CD8-positive, alpha-beta memory T cell (primary cell): ENCODE measurements around the gene OR1E1. TPM values are rescaled to one million over a fixed set of nuclear protein-coding genes. Genes with fewer than 3 reads are reported as not detected.
"Not testable (repeated sequence)": the region's sequence is repeated elsewhere in the genome, so short reads cannot be mapped to it uniquely, and the experiment has no call there.

Source experiments
- CTCF ChIA-PET: fragments of 350-600 bp; sonication (Branson Sonifier 250); formaldehyde crosslinking; loops from one replicate; lab custom pipeline; 2021; ENCODE audit warnings: antibody characterized with exemption; lab: Charles Lee
- POLR2A ChIA-PET: fragments of 350-600 bp; sonication (Branson Sonifier 250); formaldehyde crosslinking; loops from one replicate; lab custom pipeline; 2021; ENCODE audit warnings: antibody characterized with exemption; lab: Charles Lee
- DNase-seq, 5 donors: peaks; one replicate each; pipeline versions ENCODE4 v3.0.0 to v3.0.0-alpha.2; 2020 to 2022; ENCODE audit warnings: mixed read lengths in 1 of 5
- H3K27ac ChIP-seq: one replicate; pipeline ENCODE4 v1.7.0; 2013; ENCODE audit warnings: low read depth, mild to moderate bottlenecking, low read length, moderate library complexity
- H3K27me3 ChIP-seq: 2 replicates; pipeline ENCODE4 v1.7.0; 2013; ENCODE audit warnings: low read length, mild to moderate bottlenecking; ENCODE audit not compliant: insufficient read depth, poor library complexity, severe bottlenecking
- H3K36me3 ChIP-seq: 2 replicates; pipeline ENCODE4 v1.7.0; 2013; ENCODE audit warnings: mild to moderate bottlenecking, low read length, moderate library complexity; ENCODE audit not compliant: insufficient read depth
- H3K4me1 ChIP-seq: 2 replicates; pipeline ENCODE4 v1.7.0; 2013; ENCODE audit warnings: mild to moderate bottlenecking, low read length, moderate library complexity; ENCODE audit not compliant: insufficient read depth
- H3K4me3 ChIP-seq: 2 replicates; pipeline ENCODE4 v1.7.0; 2013; ENCODE audit warnings: mild to moderate bottlenecking, low read length
- H3K9me3 ChIP-seq: 2 replicates; pipeline ENCODE4 v1.7.0; 2013; ENCODE audit warnings: mild to moderate bottlenecking, low read length
- H3K27ac Mint-ChIP-seq, 8 donors: one replicate each; pipeline ENCODE4 v1.8.0; 2020 to 2021; ENCODE audit warnings: mixed read lengths in 8 of 8, mild to moderate bottlenecking in 6 of 8, inconsistent platforms in 3 of 8, moderate library complexity in 3 of 8
- H3K27me3 Mint-ChIP-seq, 2 donors: one replicate each; pipeline ENCODE4 v1.8.0; 2020 to 2021; ENCODE audit warnings: mixed read lengths in 2 of 2, mild to moderate bottlenecking in 1 of 2, moderate library complexity in 1 of 2
- H3K36me3 Mint-ChIP-seq, 3 donors: one replicate each; pipeline ENCODE4 v1.8.0; 2020 to 2021; ENCODE audit warnings: mixed read lengths in 3 of 3, inconsistent platforms in 1 of 3, mild to moderate bottlenecking in 1 of 3
- H3K4me1 Mint-ChIP-seq, 3 donors: one replicate each; pipeline ENCODE4 v1.8.0; 2020 to 2021; ENCODE audit warnings: mixed read lengths in 3 of 3, inconsistent platforms in 1 of 3, mild to moderate bottlenecking in 1 of 3
- H3K4me3 Mint-ChIP-seq, 7 donors: one replicate each; pipeline ENCODE4 v1.8.0; 2020 to 2021; ENCODE audit warnings: mixed read lengths in 7 of 7, mild to moderate bottlenecking in 6 of 7, moderate library complexity in 4 of 7, inconsistent platforms in 2 of 7
- H3K9me3 Mint-ChIP-seq, 5 donors: one replicate each; pipeline ENCODE4 v1.8.0; 2020 to 2022; ENCODE audit warnings: mixed read lengths in 5 of 5, mild to moderate bottlenecking in 3 of 5, moderate library complexity in 2 of 5, inconsistent platforms in 1 of 5
- polyA plus RNA-seq: library from polyadenylated mRNA; unstranded; fragments of 300-500 nt; fragmentation: Illumina TruSeq; gene quantifications from one replicate; pipeline ENCODE4 v1.2.3, GENCODE V29; 2021
- total RNA-seq, 2 experiments: library from RNA; stranded (reverse); gene quantifications; one replicate each; pipeline ENCODE4 v1.2.3, GENCODE V29; 2021

OR1E1 gene, protein sequence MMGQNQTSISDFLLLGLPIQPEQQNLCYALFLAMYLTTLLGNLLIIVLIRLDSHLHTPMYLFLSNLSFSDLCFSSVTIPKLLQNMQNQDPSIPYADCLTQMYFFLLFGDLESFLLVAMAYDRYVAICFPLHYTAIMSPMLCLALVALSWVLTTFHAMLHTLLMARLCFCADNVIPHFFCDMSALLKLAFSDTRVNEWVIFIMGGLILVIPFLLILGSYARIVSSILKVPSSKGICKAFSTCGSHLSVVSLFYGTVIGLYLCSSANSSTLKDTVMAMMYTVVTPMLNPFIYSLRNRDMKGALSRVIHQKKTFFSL
- total RNA-seq (not detected), polyA plus RNA-seq (not detected)

GRCh38 chr17:3398310-3398709, at the start of gene OR1E1:
TSS of gene OR1E1 (minus strand) at chr17:3398410. CDS start at chr17:3398410, 0 bp downstream.
- H3K9me3 Mint-ChIP-seq, result peaks cover 0 to 3% (median 2%) of the 10 kb centered on the region in 5 donors
- ChIA-PET POLR2A (no interaction called here), CTCF (no interaction called here)
- Histone ChIP-seq H3K36me3 (no peaks in the 10 kb centered on the region), H3K27me3 (peaks cover 3% of the 10 kb centered on the region), H3K4me1 (no peaks in the 10 kb centered on the region), H3K27ac (no peak within 1 kb of the TSS), H3K4me3 (no peak within 1 kb of the TSS), H3K9me3 (no peaks in the 10 kb centered on the region)
- H3K4me1 Mint-ChIP-seq, result no peaks in the 10 kb centered on the region
- peaks cover 21 to 26% of the 10 kb centered on the region in 2 donors for H3K27me3 Mint-ChIP-seq
- DNase-seq, result no peak
- H3K36me3 Mint-ChIP-seq, result peaks cover 0 to 3% (median 0%) of the 10 kb centered on the region in 3 donors
- no peak within 1 kb of the TSS for H3K27ac Mint-ChIP-seq
- no peak within 1 kb of the TSS for H3K4me3 Mint-ChIP-seq

DNA sequence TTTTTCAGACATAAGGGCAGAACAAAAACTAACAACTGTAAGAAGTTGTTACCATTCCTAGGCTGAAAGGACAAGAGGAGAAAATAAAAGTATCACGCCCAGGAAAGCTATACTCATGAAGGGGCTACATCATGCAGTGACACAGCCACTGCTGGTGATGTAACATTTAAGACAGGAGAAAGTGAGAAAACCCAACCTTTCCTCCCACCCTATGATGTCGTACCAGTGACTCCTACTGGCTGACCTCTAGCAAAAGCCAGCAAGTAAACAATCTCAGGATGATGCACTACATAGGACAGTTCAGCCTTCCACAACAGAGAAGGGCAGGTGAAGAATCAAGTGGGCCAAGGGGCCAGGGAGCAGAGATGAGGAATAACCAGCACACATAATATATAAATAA, 49.4 kb upstream of the OR1E1 start:
- Mint-ChIP-seq H3K4me1 (no peaks in the 10 kb centered on the region), H3K4me3 (no peak overlapping the region), H3K27ac (peak overlapping the region in 1 of 8 donors; percentile 34), H3K9me3 (no peaks in the 10 kb centered on the region), H3K27me3 (peaks cover 11 to 52% of the 10 kb centered on the region in 2 donors), H3K36me3 (no peaks in the 10 kb centered on the region)
- peaks cover 4% of the 10 kb centered on the region for H3K27me3 ChIP-seq
- ChIA-PET POLR2A (interaction anchor here (0.6 kb wide), 1 partner anchor 18 kb away, joined by 3 read pairs; no protein-coding TSS in a partner anchor), CTCF (no interaction called here)
- no peak for DNase-seq
- H3K4me1 ChIP-seq, result no peaks in the 10 kb centered on the region
- H3K9me3 ChIP-seq, result no peaks in the 10 kb centered on the region
- H3K4me3 ChIP-seq, result no peak overlapping the region
- no peaks in the 10 kb centered on the region for H3K36me3 ChIP-seq
- H3K27ac ChIP-seq, result no peak overlapping the region

DNA sequence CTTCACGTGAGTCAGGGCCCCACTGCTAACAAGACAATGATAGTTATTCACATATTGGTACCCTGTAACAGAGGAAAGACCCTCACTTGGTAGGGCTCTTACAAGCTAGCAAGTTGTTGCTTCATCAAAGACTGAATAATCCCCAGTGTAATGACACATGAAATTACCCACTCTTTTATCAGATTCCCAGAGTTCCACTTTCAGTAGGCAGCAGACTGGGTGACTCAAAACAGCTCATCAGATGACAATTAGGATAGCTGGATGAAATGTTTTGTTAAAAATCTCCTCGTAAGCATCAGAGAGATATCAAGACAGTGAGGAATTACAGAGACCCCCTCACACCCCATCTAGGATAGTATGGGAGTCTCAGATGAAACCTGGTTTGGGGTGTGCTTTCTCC, 42.2 kb upstream of the OR1E1 start:
- Mint-ChIP-seq H3K27ac (no peak overlapping the region), H3K9me3 (no peaks in the 10 kb centered on the region), H3K27me3 (peaks cover 9 to 42% of the 10 kb centered on the region in 2 donors), H3K4me1 (no peaks in the 10 kb centered on the region), H3K4me3 (no peak overlapping the region), H3K36me3 (peaks cover 0 to 2% (median 0%) of the 10 kb centered on the region in 3 donors)
- Histone ChIP-seq H3K4me1 (no peaks in the 10 kb centered on the region), H3K9me3 (no peaks in the 10 kb centered on the region), H3K36me3 (no peaks in the 10 kb centered on the region), H3K27ac (no peak overlapping the region), H3K27me3 (no peaks in the 10 kb centered on the region), H3K4me3 (no peak overlapping the region)
- ChIA-PET POLR2A (no interaction called here), CTCF (no interaction called here)
- no peak for DNase-seq

DNA sequence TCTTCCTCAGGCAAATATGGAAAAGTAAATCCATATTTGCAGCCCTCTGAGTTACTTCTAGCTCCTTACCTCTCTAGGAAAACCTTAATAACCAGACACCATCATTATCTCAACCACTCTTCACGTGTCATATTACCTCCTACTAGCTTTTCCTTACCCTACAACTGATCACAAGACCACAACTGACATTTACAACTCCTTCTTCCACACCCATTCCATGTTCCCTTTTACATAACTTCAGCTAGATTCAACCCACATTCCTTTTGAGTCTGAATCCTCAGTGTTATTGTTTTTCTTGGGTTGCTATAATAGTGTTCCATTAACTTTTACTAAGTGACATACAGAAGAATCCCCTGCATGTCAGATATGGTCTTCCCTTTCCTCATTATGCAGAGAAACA, 40.2 kb upstream of the OR1E1 start:
- CTCF ChIA-PET, result no interaction called here
- H3K9me3 Mint-ChIP-seq, result peaks cover 0 to under 1% (median 0%) of the 10 kb centered on the region in 5 donors
- no peak overlapping the region for H3K4me3 ChIP-seq
- POLR2A ChIA-PET, result no interaction called here
- H3K36me3 Mint-ChIP-seq, result peaks cover 0 to 2% (median 0%) of the 10 kb centered on the region in 3 donors
- peaks cover 15 to 43% of the 10 kb centered on the region in 2 donors for H3K27me3 Mint-ChIP-seq
- no peaks in the 10 kb centered on the region for H3K9me3 ChIP-seq
- no peaks in the 10 kb centered on the region for H3K4me1 Mint-ChIP-seq
- no peaks in the 10 kb centered on the region for H3K27me3 ChIP-seq
- H3K27ac ChIP-seq, result no peak overlapping the region
- no peaks in the 10 kb centered on the region for H3K36me3 ChIP-seq
- H3K4me3 Mint-ChIP-seq, result no peak overlapping the region
- H3K4me1 ChIP-seq, result no peaks in the 10 kb centered on the region
- H3K27ac Mint-ChIP-seq, result no peak overlapping the region
- DNase-seq, result no peak

GRCh38 chr17:3433741-3434140, 35.5 kb upstream of the OR1E1 start, which contains the start of gene OR1E2:
TSS of gene OR1E2 (minus strand) at chr17:3433841. CDS start at chr17:3433841, 0 bp downstream.
- Mint-ChIP-seq H3K4me3 (no peak within 1 kb of the TSS), H3K27ac (no peak within 1 kb of the TSS), H3K27me3 (peaks cover 22 to 34% of the 10 kb centered on the region in 2 donors), H3K4me1 (no peaks in the 10 kb centered on the region), H3K36me3 (peaks cover 0 to 2% (median 0%) of the 10 kb centered on the region in 3 donors), H3K9me3 (peaks cover 2 to 18% (median 4%) of the 10 kb centered on the region in 5 donors)
- no peak for DNase-seq
- POLR2A ChIA-PET, result no interaction called here
- Histone ChIP-seq H3K9me3 (no peaks in the 10 kb centered on the region), H3K36me3 (no peaks in the 10 kb centered on the region), H3K4me1 (no peaks in the 10 kb centered on the region), H3K4me3 (no peak within 1 kb of the TSS), H3K27ac (no peak within 1 kb of the TSS), H3K27me3 (no peaks in the 10 kb centered on the region)
- CTCF ChIA-PET, result no interaction called here

DNA sequence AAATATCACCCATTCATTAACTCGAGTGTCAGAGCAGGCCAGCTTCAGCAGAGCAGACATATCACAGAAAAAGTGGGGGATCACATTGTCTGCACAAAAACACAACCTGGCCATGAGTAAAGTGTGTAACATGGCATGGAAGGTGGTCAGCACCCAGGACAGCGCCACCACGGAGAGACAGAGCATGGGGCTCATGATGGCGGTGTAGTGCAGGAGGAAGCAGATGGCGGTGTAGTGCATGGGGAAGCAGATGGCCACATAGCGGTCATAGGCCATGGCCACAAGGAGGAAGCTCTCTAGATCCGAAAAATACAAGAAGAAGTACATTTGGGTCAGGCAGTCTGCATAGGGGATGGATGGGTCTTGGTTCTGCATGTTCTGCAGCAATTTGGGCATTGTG, 35.0 kb upstream of the OR1E1 start:
- Mint-ChIP-seq H3K27me3 (peaks cover 24 to 39% of the 10 kb centered on the region in 2 donors), H3K9me3 (peaks cover 2 to 19% (median 4%) of the 10 kb centered on the region in 5 donors)
- H3K4me1 Mint-ChIP-seq, H3K36me3 ChIP-seq, DNase-seq, H3K9me3 ChIP-seq, POLR2A ChIA-PET, H3K4me1 ChIP-seq, H3K36me3 Mint-ChIP-seq, CTCF ChIA-PET, H3K27ac Mint-ChIP-seq, H3K27me3 ChIP-seq, H3K27ac ChIP-seq, H3K4me3 Mint-ChIP-seq, H3K4me3 ChIP-seq: not testable (repeated sequence)

GRCh38 chr17:3418222-3418621, 20.0 kb upstream of the OR1E1 start:
- no peaks in the 10 kb centered on the region for H3K36me3 Mint-ChIP-seq
- ChIA-PET CTCF (no interaction called here), POLR2A (no interaction called here)
- no peak overlapping the region for H3K4me3 Mint-ChIP-seq
- Histone ChIP-seq H3K4me1 (no peaks in the 10 kb centered on the region), H3K9me3 (no peaks in the 10 kb centered on the region), H3K27me3 (no peaks in the 10 kb centered on the region), H3K36me3 (no peaks in the 10 kb centered on the region), H3K4me3 (no peak overlapping the region), H3K27ac (no peak overlapping the region)
- H3K9me3 Mint-ChIP-seq, result no peaks in the 10 kb centered on the region
- peaks cover 15 to 28% of the 10 kb centered on the region in 2 donors for H3K27me3 Mint-ChIP-seq
- no peak for DNase-seq
- H3K27ac Mint-ChIP-seq, result no peak overlapping the region
- H3K4me1 Mint-ChIP-seq, result no peaks in the 10 kb centered on the region

GRCh38 chr17:3415610-3416009, 17.4 kb upstream of the OR1E1 start:
- DNase-seq, result no peak
- Mint-ChIP-seq H3K9me3 (no peaks in the 10 kb centered on the region), H3K4me1 (no peaks in the 10 kb centered on the region), H3K36me3 (no peaks in the 10 kb centered on the region), H3K27me3 (peaks cover 18 to 20% of the 10 kb centered on the region in 2 donors), H3K27ac (no peak overlapping the region), H3K4me3 (no peak overlapping the region)
- no peaks in the 10 kb centered on the region for H3K4me1 ChIP-seq
- H3K4me3 ChIP-seq, result no peak overlapping the region
- H3K9me3 ChIP-seq, result no peaks in the 10 kb centered on the region
- no peaks in the 10 kb centered on the region for H3K36me3 ChIP-seq
- H3K27me3 ChIP-seq, result no peaks in the 10 kb centered on the region
- H3K27ac ChIP-seq, result no peak overlapping the region
- CTCF ChIA-PET, result interaction anchor here (0.6 kb wide), 1 partner anchor 20 kb away, joined by 3 read pairs; no protein-coding TSS in a partner anchor
- POLR2A ChIA-PET, result no interaction called here
